GM23338 (cell line): ENCODE results near the gene CACNA2D3.

ENCODE experiments used
- CREB1 ChIP-seq: fragments of 250-450 bp; sonication (Bioruptor Pico); IDR thresholded peaks from 2 replicates; pipeline ENCODE4 v1.5.0; 2020; ENCODE audit warnings: low read depth, mild to moderate bottlenecking, moderate library complexity
- CTCF ChIP-seq, 2 experiments: fragments of 200-600 bp in 1 of 2; sonication (generic) in 1 of 2; conservative IDR thresholded peaks; 2 replicates each; pipeline versions ENCODE4 v1.5.1 to v1.6.1; 2016 to 2017; ENCODE audit warnings: antibody characterized with exemption in 2 of 2, low read depth in 2 of 2, mild to moderate bottlenecking in 2 of 2, moderate library complexity in 1 of 2
- ETS1 ChIP-seq: IDR thresholded peaks from 2 replicates; pipeline ENCODE4 v1.6.1; 2016; ENCODE audit warnings: antibody characterized with exemption
- EZH2 ChIP-seq: fragments of 200-600 bp; sonication (generic); IDR thresholded peaks from one replicate; pipeline ENCODE4 v1.8.0; 2017; ENCODE audit warnings: antibody characterized with exemption, mild to moderate bottlenecking, low read depth; ENCODE audit not compliant: unreplicated experiment
- EZH2phosphoT487 ChIP-seq: fragments of 200-600 bp; sonication (generic); IDR thresholded peaks from one replicate; pipeline ENCODE4 v1.8.1; 2018; ENCODE audit warnings: antibody characterized with exemption; ENCODE audit not compliant: unreplicated experiment
- JUNB ChIP-seq: IDR thresholded peaks from one replicate; pipeline ENCODE4 v1.6.1; 2016; ENCODE audit warnings: antibody characterized with exemption; ENCODE audit not compliant: unreplicated experiment
- POLR2AphosphoS5 ChIP-seq: IDR thresholded peaks from 2 replicates; pipeline ENCODE4 v1.6.1; 2016; ENCODE audit warnings: antibody characterized with exemption, low read depth
- REST ChIP-seq: IDR thresholded peaks from one replicate; pipeline ENCODE4 v1.6.1; 2018; ENCODE audit warnings: antibody characterized with exemption; ENCODE audit not compliant: unreplicated experiment

GRCh38 chr3:54433846-54434245, 311.5 kb downstream of the CACNA2D3 start:
- peak; percentile 75 to 88 for TF ChIP-seq CTCF (conservative IDR thresholded peaks at IDR 0.05; ENCODE audit: low read depth in 2 of 2)
- TF ChIP-seq POLR2AphosphoS5: no peak
- TF ChIP-seq EZH2phosphoT487: no peak
- TF ChIP-seq EZH2: no peak
- TF ChIP-seq REST: no peak
- TF ChIP-seq ETS1: no peak
- no peak for TF ChIP-seq CREB1 (CRISPR knock-in tag)
- TF ChIP-seq JUNB: no peak
